CD14-positive monocyte (primary cell): ENCODE results near the gene VSTM2L. TPM values are rescaled to one million over a fixed set of nuclear protein-coding genes. Genes with fewer than 3 reads are reported as not detected.

Experiments
- DNase-seq, 3 donors: peaks; one replicate each; pipeline ENCODE4 v3.0.0-alpha.2; 2011 to 2022
- H2AFZ ChIP-seq: 2 replicates; pipeline ENCODE4 v1.6.0; 2012; ENCODE audit warnings: mild to moderate bottlenecking, low read depth, low read length, inconsistent platforms; ENCODE audit not compliant: insufficient read depth, poor library complexity, severe bottlenecking
- H3K27ac ChIP-seq, 2 donors: 1 replicate in 1 of 2; 2 replicates in 1 of 2; pipeline ENCODE4 v1.5.1; 2012 to 2013; ENCODE audit warnings: low read length in 2 of 2, control low read depth in 1 of 2, inconsistent platforms in 1 of 2, low read depth in 1 of 2, mild to moderate bottlenecking in 1 of 2
- H3K27me3 ChIP-seq, 2 donors: one replicate each; pipeline versions ENCODE4 v1.6.0 to v1.6.1; 2011 to 2013; ENCODE audit warnings: low read length in 2 of 2; ENCODE audit not compliant: control insufficient read depth in 2 of 2, insufficient read depth in 2 of 2
- H3K36me3 ChIP-seq, 2 donors: replicated peaks in 1 of 2; 1 replicate in 1 of 2; 2 replicates in 1 of 2; pipeline versions ENCODE4 v1.5.1 to v1.6.1; 2012 to 2013; ENCODE audit warnings: low read length in 2 of 2, control low read depth in 1 of 2, inconsistent platforms in 1 of 2, mild to moderate bottlenecking in 1 of 2; ENCODE audit not compliant: insufficient read depth in 2 of 2, control insufficient read depth in 1 of 2
- H3K4me1 ChIP-seq, 2 donors: 1 replicate in 1 of 2; 2 replicates in 1 of 2; pipeline versions ENCODE4 v1.5.1 to v1.6.1; 2012 to 2013; ENCODE audit warnings: low read length in 2 of 2, control low read depth in 1 of 2, inconsistent platforms in 1 of 2, mild to moderate bottlenecking in 1 of 2, moderate library complexity in 1 of 2; ENCODE audit not compliant: insufficient read depth in 2 of 2, control insufficient read depth in 1 of 2
- H3K4me2 ChIP-seq: replicated peaks from 2 replicates; pipeline ENCODE3; 2012; ENCODE audit warnings: low read length, moderate library complexity, mild to moderate bottlenecking; ENCODE audit not compliant: poor library complexity, severe bottlenecking; ENCODE audit errors: extremely low read depth
- H3K4me3 ChIP-seq, 3 experiments: fragments of 200-600 bp in 1 of 3; sonication (generic) in 1 of 3; replicated peaks in 1 of 3; 1 replicate in 2 of 3; 2 replicates in 1 of 3; pipeline ENCODE4 v1.5.1; 2011 to 2013; ENCODE audit warnings: low read length in 3 of 3, mild to moderate bottlenecking in 3 of 3, control low read depth in 2 of 3, low read depth in 2 of 3, inconsistent platforms in 1 of 3, moderate library complexity in 1 of 3
- H3K79me2 ChIP-seq: 2 replicates; pipeline ENCODE4 v1.6.0; 2012; ENCODE audit warnings: mild to moderate bottlenecking, control low read depth, inconsistent platforms, low read length, moderate library complexity; ENCODE audit not compliant: insufficient read depth
- H3K9ac ChIP-seq: 2 replicates; pipeline ENCODE4 v1.6.0; 2017; ENCODE audit warnings: low read length, mild to moderate bottlenecking; ENCODE audit not compliant: insufficient read depth, poor library complexity, severe bottlenecking
- H3K9me3 ChIP-seq, 2 donors: replicated peaks in 1 of 2; 1 replicate in 1 of 2; 2 replicates in 1 of 2; pipeline versions ENCODE4 v1.5.1 to v1.6.1; 2012 to 2013; ENCODE audit warnings: low read length in 2 of 2, control low read depth in 1 of 2; ENCODE audit not compliant: control insufficient read depth in 1 of 2, insufficient read depth in 1 of 2
- H4K20me1 ChIP-seq: 2 replicates; pipeline ENCODE4 v1.6.0; 2012; ENCODE audit warnings: mild to moderate bottlenecking, low read length, control low read depth, moderate library complexity; ENCODE audit not compliant: insufficient read depth
- H3K27ac Mint-ChIP-seq, 7 donors: one replicate each; pipeline ENCODE4 v1.8.0; 2020; ENCODE audit warnings: mild to moderate bottlenecking in 7 of 7, mixed read lengths in 7 of 7, moderate library complexity in 6 of 7, inconsistent platforms in 2 of 7
- H3K27me3 Mint-ChIP-seq, 3 donors: one replicate each; pipeline ENCODE4 v1.8.0; 2021 to 2022; ENCODE audit warnings: low read depth in 3 of 3, mild to moderate bottlenecking in 3 of 3, mixed read lengths in 3 of 3, moderate library complexity in 3 of 3, inconsistent platforms in 1 of 3
- H3K36me3 Mint-ChIP-seq, 2 donors: one replicate each; pipeline ENCODE4 v1.8.0; 2020; ENCODE audit warnings: mixed read lengths in 2 of 2, inconsistent platforms in 1 of 2, mild to moderate bottlenecking in 1 of 2
- H3K4me1 Mint-ChIP-seq: one replicate; pipeline ENCODE4 v1.8.0; 2020; ENCODE audit warnings: mild to moderate bottlenecking, mixed read lengths
- H3K4me3 Mint-ChIP-seq, 2 donors: one replicate each; pipeline ENCODE4 v1.8.0; 2020; ENCODE audit warnings: mild to moderate bottlenecking in 2 of 2, mixed read lengths in 2 of 2, moderate library complexity in 1 of 2
- H3K9me3 Mint-ChIP-seq, 7 donors: one replicate each; pipeline ENCODE4 v1.8.0; 2020 to 2022; ENCODE audit warnings: mixed read lengths in 7 of 7, mild to moderate bottlenecking in 6 of 7, moderate library complexity in 6 of 7, inconsistent platforms in 2 of 7
- WGBS: methylation state at CpG from one replicate; pipeline ENCODE4 v1.1.5; 2013; ENCODE audit warnings: missing lambda C conversion rate; ENCODE audit not compliant: insufficient coverage; 5-methylcytosine and 5-hydroxymethylcytosine counted together
- intact Hi-C, 2 donors: fragments of 100-400 bp; cut with micrococcal nuclease; formaldehyde crosslinking; loops; one replicate each; pipeline versions ENCODE4 v1.15.0 to v1.15.1; 2023
- polyA plus RNA-seq, 3 donors: library from polyadenylated mRNA; depleted of rRNA in 1 of 3; unstranded in 2 of 3; stranded (reverse) in 1 of 3; fragments of 300-500 nt in 2 of 3; fragments of >200 nt in 1 of 3; fragmentation: Illumina TruSeq in 2 of 3; gene quantifications; 1 replicate in 2 of 3; 2 replicates in 1 of 3; pipeline ENCODE4 v1.2.3, GENCODE V29; 2012 to 2021
- TF ChIP-seq, protein P1 (sequence below): fragments of 200-600 bp; IDR thresholded peaks from one replicate; pipeline ENCODE4 v1.8.0; 2022; ENCODE audit warnings: antibody characterized with exemption, mild to moderate bottlenecking

Gene VSTM2L
- polyA plus RNA-seq, 3 donors = not detected

DNA sequence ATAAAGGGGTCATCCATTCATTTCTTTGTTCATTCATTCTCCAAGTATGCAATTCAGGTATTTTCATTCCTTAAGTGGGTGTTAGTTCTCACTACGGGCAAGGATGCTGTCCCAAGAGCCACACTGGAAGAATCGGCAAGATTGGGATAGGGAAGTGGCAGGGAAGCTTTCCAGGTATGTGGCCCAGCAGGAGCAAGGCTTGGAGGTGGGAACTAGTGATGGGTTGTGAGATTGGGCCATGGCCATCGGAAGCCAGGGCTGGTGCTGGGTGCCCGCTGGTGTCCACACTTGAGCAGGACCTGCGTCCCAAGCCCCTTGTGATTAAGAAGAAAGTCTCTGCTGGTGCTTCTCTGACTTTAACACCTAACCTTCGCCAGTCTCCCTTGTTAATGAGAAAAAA lies 15.1 kb downstream of the VSTM2L start:
- WGBS = 79% methylated on average over 2 of the region's 6 CpGs
- TF ChIP-seq, protein P1, sequence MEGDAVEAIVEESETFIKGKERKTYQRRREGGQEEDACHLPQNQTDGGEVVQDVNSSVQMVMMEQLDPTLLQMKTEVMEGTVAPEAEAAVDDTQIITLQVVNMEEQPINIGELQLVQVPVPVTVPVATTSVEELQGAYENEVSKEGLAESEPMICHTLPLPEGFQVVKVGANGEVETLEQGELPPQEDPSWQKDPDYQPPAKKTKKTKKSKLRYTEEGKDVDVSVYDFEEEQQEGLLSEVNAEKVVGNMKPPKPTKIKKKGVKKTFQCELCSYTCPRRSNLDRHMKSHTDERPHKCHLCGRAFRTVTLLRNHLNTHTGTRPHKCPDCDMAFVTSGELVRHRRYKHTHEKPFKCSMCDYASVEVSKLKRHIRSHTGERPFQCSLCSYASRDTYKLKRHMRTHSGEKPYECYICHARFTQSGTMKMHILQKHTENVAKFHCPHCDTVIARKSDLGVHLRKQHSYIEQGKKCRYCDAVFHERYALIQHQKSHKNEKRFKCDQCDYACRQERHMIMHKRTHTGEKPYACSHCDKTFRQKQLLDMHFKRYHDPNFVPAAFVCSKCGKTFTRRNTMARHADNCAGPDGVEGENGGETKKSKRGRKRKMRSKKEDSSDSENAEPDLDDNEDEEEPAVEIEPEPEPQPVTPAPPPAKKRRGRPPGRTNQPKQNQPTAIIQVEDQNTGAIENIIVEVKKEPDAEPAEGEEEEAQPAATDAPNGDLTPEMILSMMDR = no peak
- no peaks in the 10 kb centered on the region for H3K79me2 ChIP-seq
- H3K9ac ChIP-seq = no peak overlapping the region
- peaks cover 19 to 67% of the 10 kb centered on the region in 2 donors for H3K27me3 ChIP-seq
- Mint-ChIP-seq H3K9me3 (peaks cover 0 to 25% (median 2%) of the 10 kb centered on the region in 7 donors), H3K4me1 (peaks cover 7% of the 10 kb centered on the region), H3K27ac (no peak overlapping the region), H3K36me3 (peaks cover 0 to 2% of the 10 kb centered on the region in 2 donors), H3K27me3 (peaks cover 56 to 86% (median 65%) of the 10 kb centered on the region in 3 donors), H3K4me3 (peak overlapping the region in 1 of 2 donors; percentile 3)
- no peak overlapping the region for H3K27ac ChIP-seq
- H4K20me1 ChIP-seq = no peaks in the 10 kb centered on the region
- no peak overlapping the region for H2AFZ ChIP-seq
- peaks cover 0 to 3% of the 10 kb centered on the region in 2 donors for H3K4me1 ChIP-seq
- no peak for DNase-seq
- H3K4me2 ChIP-seq = no peak overlapping the region
- no peaks in the 10 kb centered on the region for H3K36me3 ChIP-seq
- H3K4me3 ChIP-seq = no peak overlapping the region
- H3K9me3 ChIP-seq = peaks cover 0 to 7% of the 10 kb centered on the region in 2 donors
- intact Hi-C loops = no loop called here

DNA sequence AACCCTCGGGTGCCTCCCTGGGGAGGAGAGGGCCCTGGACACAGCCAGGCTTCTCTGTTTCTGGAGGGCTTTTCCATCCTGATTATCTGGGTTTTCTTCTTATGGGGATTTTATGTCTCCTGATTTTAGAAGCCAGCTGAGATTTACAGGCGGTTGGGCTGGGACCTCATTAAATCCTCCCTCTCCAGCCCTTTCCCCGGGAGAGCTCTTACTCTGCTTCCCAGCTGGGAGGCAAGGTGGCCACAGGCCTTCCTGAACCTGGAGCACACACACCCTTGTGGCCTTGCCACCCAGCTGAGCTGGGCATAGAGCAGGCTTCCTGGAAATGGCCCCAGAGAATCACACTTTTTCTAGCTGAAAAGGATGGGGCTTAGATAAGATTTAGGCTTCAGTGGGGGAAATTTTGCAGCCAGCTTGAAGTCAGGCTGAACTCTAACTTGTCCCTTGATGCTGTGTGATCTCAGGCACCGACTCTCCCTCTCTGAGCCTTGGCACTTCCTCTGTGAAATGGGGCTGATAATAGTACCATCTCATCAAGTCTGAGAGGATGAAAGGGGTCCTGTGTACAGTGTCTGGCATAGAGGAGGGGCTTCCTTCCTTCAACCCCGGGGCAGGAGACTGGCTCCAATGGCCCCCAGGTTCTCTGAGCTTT lies 16.6 kb downstream of the VSTM2L start:
- no peak for DNase-seq
- peaks cover 19 to 52% of the 10 kb centered on the region in 2 donors for H3K27me3 ChIP-seq
- no peaks in the 10 kb centered on the region for H4K20me1 ChIP-seq
- Mint-ChIP-seq H3K4me3 (no peak overlapping the region), H3K27ac (no peak overlapping the region), H3K27me3 (peaks cover 47 to 76% (median 54%) of the 10 kb centered on the region in 3 donors), H3K4me1 (peaks cover 4% of the 10 kb centered on the region), H3K36me3 (no peaks in the 10 kb centered on the region), H3K9me3 (peaks cover 0 to 17% (median 2%) of the 10 kb centered on the region in 7 donors)
- H2AFZ ChIP-seq = no peak overlapping the region
- TF ChIP-seq, protein P1 = no peak
- WGBS = 55% methylated on average over 3 of the region's 5 CpGs
- intact Hi-C loops = no loop called here
- H3K36me3 ChIP-seq = no peaks in the 10 kb centered on the region
- no peak overlapping the region for H3K4me3 ChIP-seq
- no peaks in the 10 kb centered on the region for H3K79me2 ChIP-seq
- H3K27ac ChIP-seq = no peak overlapping the region
- H3K4me1 ChIP-seq = peaks cover 0 to 3% of the 10 kb centered on the region in 2 donors
- no peak overlapping the region for H3K9ac ChIP-seq
- peaks cover 0 to 2% of the 10 kb centered on the region in 2 donors for H3K9me3 ChIP-seq
- no peak overlapping the region for H3K4me2 ChIP-seq
